Nasal cavity respiratory epithelium epithelial cell of viscerocranial mucosa (primary cell): ENCODE results near the gene CPT1C. TPM values are rescaled to one million over a fixed set of nuclear protein-coding genes. Genes with fewer than 3 reads are reported as not detected.

Experiments
- total RNA-seq: library from RNA; depleted of rRNA; stranded (reverse); fragments of >200 nt; gene quantifications from 2 replicates; pipeline ENCODE4 v1.2.3, GENCODE V29; 2014

Gene CPT1C
- total RNA-seq, result 0.21 and 0.34 TPM in 2 replicates

GRCh38 chr19:49690656-49691242 lies at the start of gene CPT1C:
CPT1C (plus strand) TSS chr19:49691116; CDS start chr19:49692253, 1,137 bp downstream.

DNA sequence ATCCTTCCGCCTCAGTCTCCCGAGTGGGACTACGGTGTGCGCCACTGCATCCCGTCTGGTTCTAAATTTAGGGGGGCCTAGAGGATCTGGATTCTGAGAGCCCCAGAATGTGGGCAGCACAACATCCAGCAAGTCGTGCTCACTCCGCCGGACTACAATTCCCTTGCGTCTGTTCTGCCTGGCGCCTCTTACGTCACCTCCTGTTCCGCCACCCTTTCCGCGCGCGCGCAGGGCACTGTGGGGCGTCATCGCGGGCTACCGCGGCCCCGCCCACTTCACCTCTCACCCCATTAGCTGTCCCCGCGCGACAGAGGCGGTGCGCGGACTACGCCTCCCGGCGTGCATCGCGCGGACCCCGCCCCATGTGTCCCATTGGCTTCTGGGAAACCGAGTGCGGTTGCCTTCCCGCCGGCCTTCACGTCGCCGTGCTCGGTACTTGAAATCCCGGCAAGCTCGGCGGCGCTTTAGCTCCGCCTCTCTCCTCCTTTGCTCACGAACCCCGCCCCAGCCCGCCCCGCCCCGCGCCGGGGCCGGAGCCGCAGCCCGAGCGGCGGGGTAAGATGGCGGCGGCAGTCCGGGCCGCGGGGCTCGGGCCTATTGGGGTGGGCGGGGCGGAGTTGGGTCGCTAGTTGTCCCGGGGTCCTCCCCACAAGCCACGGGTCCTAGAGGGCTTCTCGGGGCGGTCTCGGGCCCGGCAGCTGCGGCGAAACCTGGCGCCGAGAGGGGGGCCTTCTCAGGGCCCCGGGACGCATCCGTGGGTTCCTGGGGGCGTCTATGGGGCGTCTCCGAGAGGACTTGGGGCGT lies 49.0 kb upstream of the CPT1C start, which contains the start of gene SCAF1:
Gene SCAF1 (plus strand): TSS at position 522 of the 804 bp plus-strand sequence. CDS start 2,818 bp downstream, outside the sequence.

DNA sequence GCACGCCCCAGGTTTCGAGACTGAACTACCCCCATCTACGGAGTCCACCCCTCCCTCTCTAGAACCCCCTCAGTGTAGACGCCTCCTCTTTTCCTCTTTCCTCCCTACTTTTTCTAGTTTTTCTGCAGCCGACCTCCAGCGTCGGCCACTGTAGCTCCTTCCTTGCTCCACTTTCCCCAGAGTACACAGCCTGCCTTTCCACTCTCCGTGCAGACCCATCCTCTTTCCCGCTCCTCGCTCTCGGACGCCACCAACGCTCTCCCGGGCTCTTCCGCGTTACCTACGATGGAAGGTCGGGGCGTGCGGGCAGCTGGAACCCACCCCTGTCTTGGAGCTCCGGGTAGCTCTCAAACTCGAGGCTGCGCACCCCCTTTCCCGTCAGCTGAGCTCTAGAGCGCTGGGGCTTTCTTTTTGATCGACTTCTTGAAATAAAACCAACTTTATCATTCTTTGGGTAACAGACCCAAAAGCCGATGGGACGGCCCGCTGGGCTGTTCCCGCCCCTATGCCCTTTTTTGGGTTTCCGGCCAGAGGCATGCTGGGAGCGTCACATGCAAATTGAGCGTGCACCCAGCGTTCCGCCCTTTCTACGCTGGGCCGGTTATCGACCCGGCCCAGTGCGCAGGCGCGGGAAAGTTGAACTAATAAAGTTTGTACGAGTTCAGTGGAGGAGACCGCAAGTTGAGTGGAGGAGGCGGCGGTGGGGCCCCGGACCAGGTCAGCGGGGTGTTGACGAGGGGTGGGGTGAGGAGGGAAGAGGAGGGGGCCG lies 25.4 kb upstream of the CPT1C start, which contains the start of the genes BCL2L12 and IRF3:
Gene BCL2L12 (plus strand): TSS at position 583 of the 769 bp plus-strand sequence. CDS start 760 bp downstream, outside the sequence.
Gene IRF3 (minus strand): TSS at position 507 of the 769 bp plus-strand sequence. CDS start 1,019 bp downstream, outside the sequence.

GRCh38 chr19:49677231-49677900 lies 13.6 kb upstream of the CPT1C start, which contains the start of gene PRMT1:
PRMT1 (plus strand) TSS chr19:49677271; CDS start chr19:49677281, 10 bp downstream.

GRCh38 chr19:49689133-49690078 lies 1.5 kb upstream of the CPT1C start, which contains the start of gene ADM5:
ADM5 (plus strand) TSS chr19:49689594; CDS start chr19:49689838, 244 bp downstream.

GRCh38 chr19:49763230-49763629 lies 72.3 kb downstream of the CPT1C start, which contains the start of gene TSKS:
TSKS (minus strand) TSS chr19:49763306; CDS start chr19:49763247, 59 bp downstream.

Other genes starting within 250 kb of the CPT1C start
- gene SLC17A7, start 249.6 kb upstream of the CPT1C start, total RNA-seq, result 0.21 TPM in 1 of 2 replicates, not detected in the other
- 69.4 and 70.3 TPM in 2 replicates for gene PIH1D1, start 239.3 kb upstream of the CPT1C start, total RNA-seq
- gene ALDH16A1, start 237.9 kb upstream of the CPT1C start, total RNA-seq, result 17.7 and 27.3 TPM in 2 replicates
- 0.34 and 1.00 TPM in 2 replicates for gene FLT3LG, start 216.9 kb upstream of the CPT1C start, total RNA-seq
- 2,080 and 4,704 TPM in 2 replicates for gene RPL13A, start 203.5 kb upstream of the CPT1C start, total RNA-seq
- gene RPS11, start 194.7 kb upstream of the CPT1C start, total RNA-seq, result 1,866 and 3,662 TPM in 2 replicates
- 10.8 and 13.0 TPM in 2 replicates for gene FCGRT, start 178.5 kb upstream of the CPT1C start, total RNA-seq
- 0.34 and 0.43 TPM in 2 replicates for gene RCN3, start 163.1 kb upstream of the CPT1C start, total RNA-seq
- gene NOSIP, start 110.6 kb upstream of the CPT1C start, total RNA-seq, result 28.1 and 57.8 TPM in 2 replicates
- gene PRRG2, start 109.8 kb upstream of the CPT1C start, total RNA-seq, result 5.4 and 7.9 TPM in 2 replicates
- 1.4 and 7.8 TPM in 2 replicates for gene PRR12, start 99.9 kb upstream of the CPT1C start, total RNA-seq
- 32.1 and 44.4 TPM in 2 replicates for gene RRAS, start 51.0 kb upstream of the CPT1C start, total RNA-seq
- gene SCAF1, start 48.9 kb upstream of the CPT1C start, total RNA-seq, result 11.6 and 31.3 TPM in 2 replicates
- gene IRF3, start 25.3 kb upstream of the CPT1C start, total RNA-seq, result 104 and 109 TPM in 2 replicates
- gene BCL2L12, start 25.2 kb upstream of the CPT1C start, total RNA-seq, result 2.7 and 4.4 TPM in 2 replicates
- gene PRMT1, start 13.8 kb upstream of the CPT1C start, total RNA-seq, result 266 and 394 TPM in 2 replicates
- under 0.01 and 0.78 TPM in 2 replicates for gene ADM5, start 1.5 kb upstream of the CPT1C start, total RNA-seq
- 0.34 TPM in 1 of 2 replicates, not detected in the other for gene TSKS, start 72.2 kb downstream of the CPT1C start, total RNA-seq
- gene AP2A1, start 75.9 kb downstream of the CPT1C start, total RNA-seq, result 36.9 and 89.5 TPM in 2 replicates
- gene FUZ, start 122.2 kb downstream of the CPT1C start, total RNA-seq, result 10.6 and 16.5 TPM in 2 replicates
- 7.9 and 25.1 TPM in 2 replicates for gene MED25, start 127.2 kb downstream of the CPT1C start, total RNA-seq
- gene PTOV1, start 160.0 kb downstream of the CPT1C start, total RNA-seq, result 17.4 and 41.6 TPM in 2 replicates
- 27.1 and 27.7 TPM in 2 replicates for gene PNKP, start 176.5 kb downstream of the CPT1C start, total RNA-seq
- gene AKT1S1, start 186.2 kb downstream of the CPT1C start, total RNA-seq, result 7.9 and 11.7 TPM in 2 replicates
- 4.8 and 8.8 TPM in 2 replicates for gene TBC1D17, start 186.6 kb downstream of the CPT1C start, total RNA-seq
- 0.14 and 0.34 TPM in 2 replicates for gene IL4I1, start 205.8 kb downstream of the CPT1C start, total RNA-seq
- gene ATF5, start 238.1 kb downstream of the CPT1C start, total RNA-seq, result 2.4 and 6.3 TPM in 2 replicates
- gene NUP62, start 238.4 kb downstream of the CPT1C start, total RNA-seq, result 16.1 and 38.8 TPM in 2 replicates